Mammary epithelial cell (primary cell): ENCODE data around the gene HNF4A.

Experiments used
- CTCF ChIP-seq, 2 donors: IDR thresholded peaks in 1 of 2; conservative IDR thresholded peaks in 1 of 2; 2 replicates each; pipeline ENCODE4 v1.5.1; 2011 to 2012; ENCODE audit warnings: inconsistent platforms in 2 of 2, low read length in 2 of 2, mild to moderate bottlenecking in 2 of 2, control low read depth in 1 of 2, low read depth in 1 of 2; ENCODE audit not compliant: insufficient read depth in 1 of 2; ENCODE audit errors: extremely low read depth in 1 of 2
- EZH2 ChIP-seq: IDR thresholded peaks from 2 replicates; pipeline ENCODE4 v1.6.1; 2012; ENCODE audit warnings: low read length, inconsistent platforms, borderline replicate concordance

GRCh38 chr20:44424039-44424495 lies 68.6 kb downstream of the HNF4A start:
- no peak for TF ChIP-seq CTCF (conservative IDR thresholded peaks at IDR 0.05 in 1 of 2, IDR thresholded peaks at IDR 0.05 in 1 of 2; ENCODE audit: extremely low read depth in 1 of 2, insufficient read depth in 1 of 2, low read depth in 1 of 2, low read length in 2 of 2)
- no peak for TF ChIP-seq EZH2
